ENCODE results near the gene SERPINB4. TPM values are rescaled to one million over a fixed set of nuclear protein-coding genes. Genes with fewer than 3 reads are reported as not detected.

SERPINB4 gene
- total RNA-seq, 1 experiment from 2014 or later = 0.40 TPM

DNA sequence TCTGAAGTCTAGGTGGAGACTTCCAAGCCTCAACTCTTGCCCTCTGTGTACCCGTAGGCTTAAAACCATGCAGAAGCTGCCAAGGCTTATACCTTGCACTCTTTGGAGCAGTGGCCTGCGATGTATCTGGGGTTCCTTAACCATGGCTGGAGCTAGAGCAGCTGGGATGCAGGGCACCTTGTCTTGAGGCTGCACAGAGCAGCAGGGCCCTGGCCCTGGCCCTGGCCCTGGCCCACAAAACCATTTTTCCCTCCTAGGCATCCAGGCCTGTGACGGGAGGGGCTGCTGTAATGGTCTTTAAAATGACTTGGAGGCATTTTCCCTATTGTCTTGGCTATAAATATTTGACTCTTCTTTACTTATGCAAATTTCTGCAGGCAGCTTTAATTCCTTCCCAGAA, 19.2 kb downstream of the SERPINB4 start:
- H3K4me1 ChIP-seq (ENCODE audit: insufficient read depth, low read length) = no peaks in the 10 kb centered on the region
- H3K79me2 ChIP-seq (ENCODE audit: low read length) = no peaks in the 10 kb centered on the region
- intact Hi-C loops (cut with micrococcal nuclease) = no loop called here
- no TSS peak for BruUV-seq (replicated peaks)
- H3K9me2 ChIP-seq (replicated peaks; ENCODE audit: low read length) = no peaks in the 10 kb centered on the region
- POLR2A ChIA-PET (ENCODE audit: unreplicated experiment) = no interaction called here
- no peak overlapping the region for H3K4me3 ChIP-seq (ENCODE audit: low read length)
- peaks cover 7% of the 10 kb centered on the region; the same call in 1 of the 2 replicates for H3K36me3 ChIP-seq (ENCODE audit: low read depth, low read length)
- no peak for TF ChIP-seq EZH2 (IDR thresholded peaks at IDR 0.05; ENCODE audit: low read length, unreplicated experiment)
- TF ChIP-seq EZH2phosphoT487 (IDR thresholded peaks at IDR 0.05; ENCODE audit: borderline replicate concordance, low read length) = no peak
- TF ChIP-seq CTCF (conservative IDR thresholded peaks at IDR 0.05; ENCODE audit: low read depth, low read length) = no peak
- CTCF ChIA-PET = no interaction called here
- H2AFZ ChIP-seq (ENCODE audit: low read length) = no peak overlapping the region
- no peak overlapping the region for H3K4me2 ChIP-seq (ENCODE audit: low read length)
- no peaks in the 10 kb centered on the region for H3K27me3 ChIP-seq (ENCODE audit: low read length)
- H3K27ac ChIP-seq (ENCODE audit: low read length) = no peak overlapping the region
- ATAC-seq = no peak
- H3K9ac ChIP-seq (ENCODE audit: low read length) = no peak overlapping the region
- no peaks in the 10 kb centered on the region for H3F3A ChIP-seq (ENCODE audit: low read length, unreplicated experiment)
- peaks cover 19% of the 10 kb centered on the region for H3K9me3 ChIP-seq (ENCODE audit: low read length)
- no peaks in the 10 kb centered on the region for H4K20me1 ChIP-seq (ENCODE audit: low read length)
- DNase-seq = no peak

DNA sequence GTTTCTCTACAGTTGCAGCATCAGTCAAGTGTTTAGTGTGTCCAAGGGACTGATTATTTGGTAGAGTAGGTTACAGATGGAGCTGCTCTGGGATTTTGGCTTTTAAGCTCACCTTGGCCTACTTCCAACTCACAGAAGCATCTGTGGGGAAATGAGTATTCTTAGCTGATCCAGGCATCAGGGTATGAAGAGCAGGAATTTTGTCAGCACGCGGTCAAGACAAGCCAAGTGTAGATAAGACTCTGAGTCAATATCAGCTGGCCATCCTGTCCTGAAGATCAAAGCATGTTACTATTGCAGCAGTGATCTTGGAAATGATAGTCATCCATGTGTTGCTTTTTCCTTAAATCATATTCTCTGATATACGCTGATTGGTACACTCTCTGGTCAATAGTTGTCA, 24.4 kb downstream of the SERPINB4 start:
- POLR2A ChIA-PET (ENCODE audit: unreplicated experiment) = no interaction called here
- Histone ChIP-seq H4K20me1 (ENCODE audit: low read length) (no peaks in the 10 kb centered on the region), H3K4me1 (ENCODE audit: insufficient read depth, low read length) (no peaks in the 10 kb centered on the region), H3K9ac (ENCODE audit: low read length) (no peak overlapping the region), H3K9me2 (replicated peaks; ENCODE audit: low read length) (no peaks in the 10 kb centered on the region), H3K4me3 (ENCODE audit: low read length) (no peak overlapping the region), H3F3A (ENCODE audit: low read length, unreplicated experiment) (no peaks in the 10 kb centered on the region), H3K27ac (ENCODE audit: low read length) (no peak overlapping the region), H3K36me3 (ENCODE audit: low read depth, low read length) (0 out of 2 replicates have a peak, but pooled peaks cover 2% of the 10 kb centered on the region), H3K9me3 (ENCODE audit: low read length) (peaks cover 6% of the 10 kb centered on the region; the same call in 1 of the 2 replicates), H2AFZ (ENCODE audit: low read length) (no peak overlapping the region), H3K79me2 (ENCODE audit: low read length) (no peaks in the 10 kb centered on the region), H3K4me2 (ENCODE audit: low read length) (no peak overlapping the region), H3K27me3 (ENCODE audit: low read length) (no peaks in the 10 kb centered on the region)
- ATAC-seq = no peak
- intact Hi-C loops (cut with micrococcal nuclease) = no loop called here
- BruUV-seq (replicated peaks) = no TSS peak
- CTCF ChIA-PET = no interaction called here
- TF ChIP-seq CTCF (conservative IDR thresholded peaks at IDR 0.05; ENCODE audit: low read depth, low read length) = no peak
- no peak for TF ChIP-seq EZH2 (IDR thresholded peaks at IDR 0.05; ENCODE audit: low read length, unreplicated experiment)
- TF ChIP-seq EZH2phosphoT487 (IDR thresholded peaks at IDR 0.05; ENCODE audit: borderline replicate concordance, low read length) = no peak
- DNase-seq = no peak

GRCh38 chr18:63617915-63618234, 26.2 kb downstream of the SERPINB4 start:
- CTCF ChIA-PET = no interaction called here
- H4K20me1 ChIP-seq (ENCODE audit: low read length) = no peaks in the 10 kb centered on the region
- H3K9me3 ChIP-seq (ENCODE audit: low read length) = no peaks in the 10 kb centered on the region
- H3F3A ChIP-seq (ENCODE audit: low read length, unreplicated experiment) = no peaks in the 10 kb centered on the region
- H3K4me1 ChIP-seq (ENCODE audit: insufficient read depth, low read length) = no peaks in the 10 kb centered on the region
- H3K4me3 ChIP-seq (ENCODE audit: low read length) = no peak overlapping the region
- intact Hi-C loops (cut with micrococcal nuclease) = no loop called here
- BruUV-seq (replicated peaks) = no TSS peak
- H3K79me2 ChIP-seq (ENCODE audit: low read length) = no peaks in the 10 kb centered on the region
- TF ChIP-seq EZH2phosphoT487 (IDR thresholded peaks at IDR 0.05; ENCODE audit: borderline replicate concordance, low read length) (no peak), EZH2 (IDR thresholded peaks at IDR 0.05; ENCODE audit: low read length, unreplicated experiment) (no peak), CTCF (conservative IDR thresholded peaks at IDR 0.05; ENCODE audit: low read depth, low read length) (no peak)
- no peaks in the 10 kb centered on the region for H3K36me3 ChIP-seq (ENCODE audit: low read depth, low read length)
- H3K9me2 ChIP-seq (replicated peaks; ENCODE audit: low read length) = no peaks in the 10 kb centered on the region
- ATAC-seq (no peak), DNase-seq (no peak)
- no peak overlapping the region for H3K27ac ChIP-seq (ENCODE audit: low read length)
- no peak overlapping the region for H3K4me2 ChIP-seq (ENCODE audit: low read length)
- POLR2A ChIA-PET (ENCODE audit: unreplicated experiment) = no interaction called here
- H3K9ac ChIP-seq (ENCODE audit: low read length) = no peak overlapping the region
- H3K27me3 ChIP-seq (ENCODE audit: low read length) = no peaks in the 10 kb centered on the region
- no peak overlapping the region for H2AFZ ChIP-seq (ENCODE audit: low read length)

Data from PC-3 (cell line).